ENCODE measurements around the gene SPATC1L.
A peak's percentile ranks its signal among the peaks of the same experiment; 100 is the strongest.
"Not testable (repeated sequence)": the region's sequence is repeated elsewhere in the genome, so short reads cannot be mapped to it uniquely, and the experiment has no call there.

The SPATC1L gene

GRCh38 chr21:46183910-46184624 is at the start of gene SPATC1L:
Gene SPATC1L (minus strand): TSS chr21:46184459. CDS start chr21:46182816, 1,643 bp downstream.
- DNase-seq = peak; percentile 62

- DNase-seq = no peak
Measured at GRCh38 chr21:46229923-46230260, 45.6 kb upstream of the SPATC1L start.

- DNase-seq = no peak
Measured at GRCh38 chr21:46229133-46229922, 45.1 kb upstream of the SPATC1L start.

- peak; percentile 97 for DNase-seq
Measured at GRCh38 chr21:46228345-46229051, 44.2 kb upstream of the SPATC1L start, which contains the start of gene LSS. Gene LSS (minus strand): TSS chr21:46228774. CDS start chr21:46228745, 29 bp downstream.

GRCh38 chr21:46227811-46228344 is 43.6 kb upstream of the SPATC1L start:
- no peak for DNase-seq

GRCh38 chr21:46226920-46227599 is 42.8 kb upstream of the SPATC1L start:
- DNase-seq = no peak

- no peak for DNase-seq
Measured at GRCh38 chr21:46226146-46226545, 41.9 kb upstream of the SPATC1L start.

- not testable (repeated sequence) for DNase-seq
Measured at GRCh38 chr21:46223661-46224060, 39.4 kb upstream of the SPATC1L start.

GRCh38 chr21:46223217-46223616 is 39.0 kb upstream of the SPATC1L start:
- no peak for DNase-seq

GRCh38 chr21:46222436-46223116 is 38.3 kb upstream of the SPATC1L start:
- DNase-seq = no peak

- no peak for DNase-seq
Measured at GRCh38 chr21:46221664-46222435, 37.6 kb upstream of the SPATC1L start.

GRCh38 chr21:46220847-46221246 is 36.6 kb upstream of the SPATC1L start:
- no peak for DNase-seq

- no peak for DNase-seq
Measured at GRCh38 chr21:46220275-46220810, 36.1 kb upstream of the SPATC1L start.

- DNase-seq = no peak
Measured at GRCh38 chr21:46219591-46220239, 35.5 kb upstream of the SPATC1L start.

- DNase-seq = no peak
Measured at GRCh38 chr21:46218906-46219590, 34.8 kb upstream of the SPATC1L start.

GRCh38 chr21:46217511-46218196 is 33.4 kb upstream of the SPATC1L start:
- no peak for DNase-seq

GRCh38 chr21:46216132-46216747 is 32.0 kb upstream of the SPATC1L start:
- no peak for DNase-seq

GRCh38 chr21:46215436-46216131 is 31.3 kb upstream of the SPATC1L start:
- DNase-seq = no peak

Measured in activated CD4-positive, alpha-beta T cell treated with anti-CD3 and anti-CD28 coated beads for 48 hours (primary cell).